Peyer's patch (tissue), 4 donors: ENCODE data around the gene INHBB. TPM values are rescaled to one million over a fixed set of nuclear protein-coding genes. Genes with fewer than 3 reads are reported as not detected.
A peak's percentile ranks its signal among the peaks of the same experiment; 100 is the strongest.
"Not testable (repeated sequence)": the region's sequence is repeated elsewhere in the genome, so short reads cannot be mapped to it uniquely, and the experiment has no call there.

ENCODE experiments used
- DNase-seq, 3 donors: peaks; one replicate each; pipeline ENCODE4 v3.0.0-alpha.2; 2017 to 2019
- H3K27ac ChIP-seq, 4 donors: fragments of 200-600 bp; sonication (generic); one replicate each; pipeline ENCODE4 v1.5.1; 2016 to 2019
- H3K27me3 ChIP-seq, 2 donors: fragments of 200-600 bp; sonication (generic); one replicate each; pipeline ENCODE4 v1.5.1; 2019
- H3K36me3 ChIP-seq, 3 donors: fragments of 200-600 bp; sonication (generic); one replicate each; pipeline ENCODE4 v1.5.1; 2016 to 2019
- H3K4me1 ChIP-seq, 4 donors: fragments of 200-600 bp; sonication (generic); one replicate each; pipeline ENCODE4 v1.5.1; 2016 to 2019
- H3K4me3 ChIP-seq, 4 donors: fragments of 200-600 bp; sonication (generic); 1 replicate in 3 of 4; 2 replicates in 1 of 4; pipeline ENCODE4 v1.5.1; 2016 to 2019; ENCODE audit warnings: mild to moderate bottlenecking in 1 of 4
- H3K9me3 ChIP-seq, 4 donors: fragments of 200-600 bp; sonication (generic); one replicate each; pipeline ENCODE4 v1.5.1; 2016 to 2019; ENCODE audit warnings: mild to moderate bottlenecking in 1 of 4
- CTCF ChIP-seq, 6 experiments: fragments of 450-650 bp in 4 of 6; fragments of 200-600 bp in 2 of 6; sonication (generic) in 1 of 6; IDR thresholded peaks; one replicate each; pipeline ENCODE4 v1.5.1; 2017 to 2019; ENCODE audit warnings: antibody characterized with exemption in 6 of 6, mild to moderate bottlenecking in 3 of 6, moderate library complexity in 1 of 6
- POLR2A ChIP-seq, 2 donors: fragments of 450-650 bp; IDR thresholded peaks; one replicate each; pipeline ENCODE4 v1.5.1; 2017; ENCODE audit warnings: antibody characterized with exemption in 2 of 2, mild to moderate bottlenecking in 2 of 2, moderate library complexity in 2 of 2
- total RNA-seq, 4 donors: library from RNA; depleted of rRNA; stranded (reverse); fragments of >200 nt; gene quantifications; one replicate each; pipeline ENCODE4 v1.1.0, GENCODE V29; 2016

Gene INHBB
- total RNA-seq, 4 donors from 2014 or later: 0.70 to 1.1 (median 0.95) TPM; not detected in 1

DNA sequence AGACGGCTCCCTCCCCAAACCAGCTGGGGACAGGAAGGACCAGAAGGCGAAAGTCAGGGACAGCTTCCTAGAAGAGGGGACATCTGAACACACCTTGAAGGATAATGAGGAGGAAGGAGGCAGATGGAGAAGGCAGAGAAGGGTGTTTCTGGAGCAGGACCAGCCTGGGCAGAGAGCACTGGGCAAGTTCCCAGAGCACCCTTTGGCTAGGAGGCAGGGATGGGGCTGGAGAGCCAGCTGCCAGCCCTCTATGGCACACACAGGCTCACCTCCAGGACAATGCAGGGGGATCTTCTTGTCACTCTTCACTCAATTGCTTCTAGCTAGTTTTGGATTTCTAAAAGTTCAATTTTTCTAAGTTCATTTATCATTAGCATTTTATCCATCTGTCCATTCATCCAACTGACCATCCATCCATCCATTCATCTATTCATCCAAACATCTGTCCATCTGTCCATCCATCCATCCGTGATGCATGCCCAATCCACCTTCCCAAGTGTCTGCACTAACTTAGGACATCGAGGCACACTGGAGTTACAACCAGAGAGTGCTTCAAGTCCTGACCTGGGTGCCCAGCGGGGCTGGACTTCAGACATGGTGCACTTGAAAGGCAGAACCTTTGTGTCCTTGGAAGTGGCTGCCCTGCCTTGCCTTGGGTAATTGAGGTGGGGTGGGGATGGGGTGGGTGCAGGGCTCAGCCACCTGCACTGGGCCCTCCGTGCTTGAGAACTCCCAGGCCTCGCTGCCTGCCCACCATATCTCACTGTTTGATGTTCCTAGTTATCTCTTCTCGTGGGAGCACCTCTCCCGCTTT, 42.5 kb downstream of the INHBB start:
- TF ChIP-seq POLR2A (IDR thresholded peaks at IDR 0.05): no peak
- no peak for TF ChIP-seq CTCF (IDR thresholded peaks at IDR 0.05)
- no peaks in the 10 kb centered on the region for H3K9me3 ChIP-seq
- H3K4me3 ChIP-seq: no peak overlapping the region
- H3K27ac ChIP-seq: no peak overlapping the region
- H3K36me3 ChIP-seq: no peaks in the 10 kb centered on the region
- H3K27me3 ChIP-seq: no peaks in the 10 kb centered on the region
- peak in 2 of 3 donors; percentile 24 to 35 for DNase-seq
- no peaks in the 10 kb centered on the region for H3K4me1 ChIP-seq

GRCh38 chr2:120389036-120389391, 43.1 kb downstream of the INHBB start:
- TF ChIP-seq POLR2A (IDR thresholded peaks at IDR 0.05): no peak
- no peak for TF ChIP-seq CTCF (IDR thresholded peaks at IDR 0.05)

DNA sequence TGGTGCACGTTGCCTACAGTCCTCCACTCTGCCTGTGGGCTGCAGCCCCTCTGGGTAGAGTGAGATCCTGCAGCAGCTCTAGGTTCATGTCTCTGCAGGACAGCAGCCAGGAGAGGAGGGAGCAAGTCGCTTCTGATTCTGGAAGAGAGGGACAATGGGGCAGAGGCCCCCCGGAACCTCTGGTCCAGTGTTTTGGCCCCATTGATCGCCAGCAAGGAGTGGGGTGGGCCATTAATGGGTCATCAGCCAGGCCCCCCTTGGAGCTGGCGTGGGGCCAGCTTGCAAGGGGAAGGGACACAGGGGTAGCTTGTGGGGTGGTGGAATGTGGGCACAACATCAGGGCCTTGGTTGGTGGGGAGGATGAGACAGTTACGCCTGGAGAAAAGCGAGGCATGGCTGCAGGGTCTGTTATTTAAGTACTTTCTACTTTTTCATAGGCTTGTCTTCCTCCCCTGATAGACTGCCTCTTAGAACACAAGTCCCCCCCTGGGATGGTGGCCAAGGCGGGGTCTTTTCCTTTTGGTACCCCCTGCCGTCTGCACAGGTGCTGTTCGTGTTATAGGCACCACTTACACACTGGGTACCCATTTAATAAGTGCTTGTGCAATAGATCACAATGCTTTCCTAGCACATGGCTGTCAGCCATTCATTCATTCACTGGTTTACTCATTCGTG, 44.6 kb downstream of the INHBB start:
- peak in 2 of 3 donors; percentile 18 to 21 for DNase-seq
- no peaks in the 10 kb centered on the region for H3K9me3 ChIP-seq
- no peak overlapping the region for H3K27ac ChIP-seq
- H3K4me1 ChIP-seq: no peaks in the 10 kb centered on the region
- no peaks in the 10 kb centered on the region for H3K36me3 ChIP-seq
- TF ChIP-seq CTCF (IDR thresholded peaks at IDR 0.05): no peak
- H3K4me3 ChIP-seq: no peak overlapping the region
- no peaks in the 10 kb centered on the region for H3K27me3 ChIP-seq

More at GRCh38 chr2:120389036-120389391, 43.1 kb downstream of the INHBB start:
- H3K27ac ChIP-seq: no peak overlapping the region
- no peaks in the 10 kb centered on the region for H3K9me3 ChIP-seq
- DNase-seq: peak in 2 of 3 donors; percentile 21
- H3K27me3 ChIP-seq: no peaks in the 10 kb centered on the region
- H3K4me1 ChIP-seq: no peaks in the 10 kb centered on the region
- no peak overlapping the region for H3K4me3 ChIP-seq
- no peaks in the 10 kb centered on the region for H3K36me3 ChIP-seq

GRCh38 chr2:120391382-120391781, 45.4 kb downstream of the INHBB start:
- not testable (repeated sequence) for H3K36me3 ChIP-seq, H3K4me3 ChIP-seq, H3K27ac ChIP-seq, H3K9me3 ChIP-seq, H3K4me1 ChIP-seq, H3K27me3 ChIP-seq, DNase-seq

DNA sequence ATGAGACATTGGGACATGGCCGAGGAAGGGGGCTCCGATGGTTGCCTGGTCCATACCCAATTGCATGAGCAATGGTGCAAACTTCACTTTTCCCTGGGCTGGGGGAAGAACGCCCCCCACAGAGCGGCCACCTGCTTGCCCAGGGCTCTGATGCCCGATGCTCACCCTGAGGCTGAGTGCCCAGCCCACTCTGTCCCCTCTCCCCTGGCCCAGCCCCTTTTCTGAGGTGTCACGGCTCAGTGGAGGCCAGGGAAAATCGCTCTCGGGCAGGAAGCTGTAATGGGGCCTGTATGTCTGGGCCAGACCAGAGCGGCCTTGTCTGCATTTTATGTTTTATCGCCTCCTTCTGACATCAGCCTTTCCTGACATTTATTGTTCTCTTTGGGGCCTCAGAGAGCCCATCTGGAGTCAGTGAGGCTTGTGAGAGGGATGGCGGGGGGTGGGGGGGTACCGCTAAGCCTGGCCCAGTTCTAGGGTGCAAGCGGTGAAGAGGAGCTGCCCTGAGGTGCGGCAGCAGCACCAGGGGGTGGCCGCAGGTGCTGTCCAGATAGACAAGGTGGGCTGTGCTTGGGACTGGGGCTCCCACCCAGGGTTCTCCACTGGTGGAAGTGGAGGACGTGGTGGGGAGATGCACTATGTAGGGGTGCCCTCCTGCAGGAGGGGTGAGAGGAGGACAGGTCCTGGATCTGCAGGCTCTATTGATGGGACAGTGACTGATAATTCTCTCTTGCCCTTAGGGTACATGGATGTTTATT, 46.2 kb downstream of the INHBB start:
- Histone ChIP-seq H3K9me3 (no peaks in the 10 kb centered on the region), H3K27me3 (no peaks in the 10 kb centered on the region), H3K36me3 (no peaks in the 10 kb centered on the region), H3K4me3 (no peak overlapping the region), H3K27ac (no peak overlapping the region), H3K4me1 (no peaks in the 10 kb centered on the region)
- peak in 2 of 3 donors; percentile 28 to 38 for DNase-seq
- TF ChIP-seq CTCF (IDR thresholded peaks at IDR 0.05) (no peak), POLR2A (IDR thresholded peaks at IDR 0.05) (no peak)

DNA sequence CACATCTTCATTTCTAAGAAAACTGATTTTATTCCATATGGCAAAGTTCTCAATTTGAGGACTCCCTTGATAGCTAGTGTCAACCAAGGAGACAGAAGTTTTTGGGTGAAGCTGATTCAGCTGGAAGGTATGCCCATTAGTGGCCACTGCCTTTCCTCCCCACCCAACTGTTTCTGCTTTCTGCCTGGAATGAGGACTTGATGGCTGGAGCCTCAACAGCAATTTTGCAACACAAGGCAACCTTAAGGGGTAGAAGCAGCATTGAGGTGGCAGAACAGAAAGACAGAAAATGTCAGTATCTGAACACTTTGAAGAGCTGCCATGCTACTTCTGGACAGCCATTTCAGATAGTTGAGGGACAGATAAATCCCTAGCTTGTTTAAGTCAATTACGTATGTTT, 47.0 kb downstream of the INHBB start:
- no peak for DNase-seq
- no peak overlapping the region for H3K27ac ChIP-seq
- no peak for TF ChIP-seq POLR2A (IDR thresholded peaks at IDR 0.05)
- no peak for TF ChIP-seq CTCF (IDR thresholded peaks at IDR 0.05)
- H3K4me3 ChIP-seq: no peak overlapping the region
- H3K36me3 ChIP-seq: no peaks in the 10 kb centered on the region
- no peaks in the 10 kb centered on the region for H3K9me3 ChIP-seq
- H3K4me1 ChIP-seq: no peaks in the 10 kb centered on the region
- no peaks in the 10 kb centered on the region for H3K27me3 ChIP-seq
